ENCODE measurements around the gene MAPKAPK5. TPM values are rescaled to one million over a fixed set of nuclear protein-coding genes. Genes with fewer than 3 reads are reported as not detected.

The MAPKAPK5 gene
- total and polyA plus RNA-seq, 2 of the 13 experiments (the other 11 are each of a cell fraction or from before 2014, with no cell fraction given): 43.2 to 58.2 TPM

DNA sequence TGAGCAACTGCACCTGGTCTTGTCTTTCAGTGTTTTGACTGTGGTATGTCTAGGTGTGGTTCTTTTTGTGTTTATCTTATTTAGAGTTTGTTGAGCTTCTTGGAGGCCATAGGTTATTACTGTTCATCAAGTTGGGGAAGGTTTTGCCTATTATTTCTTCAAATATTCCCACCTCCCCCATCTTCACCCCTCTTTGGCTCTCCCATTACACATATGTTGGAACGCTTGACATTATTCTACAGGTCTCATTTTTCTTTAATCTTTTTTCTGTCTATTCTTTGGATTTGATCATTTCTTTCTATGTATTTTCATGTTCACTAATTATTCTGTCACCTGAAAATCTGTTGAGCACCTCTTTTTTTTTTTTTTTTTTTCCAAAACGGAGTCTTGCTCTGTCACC is 16.2 kb downstream of the MAPKAPK5 start:
- no peak for DNase-seq (ENCODE audit: low spot score)
- ChIA-PET POLR2A (no interaction called here), CTCF (ENCODE audit: low intra/inter-chr PET ratio, low total read pairs) (no interaction called here)
- Histone ChIP-seq H3K4me2 (ENCODE audit: low read depth, low read length) (no peak overlapping the region), H3K4me1 (ENCODE audit: insufficient read depth, low read length) (no peaks in the 10 kb centered on the region), H3K27ac (ENCODE audit: extremely low read length, insufficient read depth, low read length) (no peak overlapping the region), H3K9me3 (ENCODE audit: low read length) (no peaks in the 10 kb centered on the region; the same call in 1 of the 2 replicates), H3K36me3 (replicated peaks in 1 of 2; ENCODE audit: control insufficient read depth in 1 of 2, insufficient read depth in 2 of 2, low read length in 2 of 2) (peaks cover 5 to 8% of the 10 kb centered on the region in 2 experiments; a peak in 4 of 5 replicates), H3K79me2 (ENCODE audit: insufficient read depth, low read length) (peaks cover 61% of the 10 kb centered on the region), H4K20me1 (ENCODE audit: insufficient read depth, low read length) (no peaks in the 10 kb centered on the region), H3K4me3 (replicated peaks in 1 of 3; ENCODE audit: insufficient read depth in 1 of 3, low read depth in 2 of 3, low read length in 3 of 3) (no peak overlapping the region), H2AFZ (ENCODE audit: low read length) (no peak overlapping the region), H3K27me3 (ENCODE audit: control insufficient read depth in 1 of 2, insufficient read depth in 2 of 2, low read length in 2 of 2) (no peaks in the 10 kb centered on the region), H3K9ac (ENCODE audit: insufficient read depth, low read depth, low read length) (no peak overlapping the region)
- no peak for FAIRE-seq
- in situ Hi-C loops (cut with HindIII; ENCODE audit: extremely low pct_ligation_motif_present, low pct_unique_long_range_greater_than_20kb): no loop called here
- BruUV-seq (replicated peaks): no TSS peak
- intact Hi-C loops (cut with micrococcal nuclease; ENCODE audit: unreplicated experiment): no loop called here
- no peak for ATAC-seq
- TF ChIP-seq ZNF768 (CRISPR knock-in tag; IDR thresholded peaks at IDR 0.05): no peak
- no peak for TF ChIP-seq ZNF543 (CRISPR knock-in tag; IDR thresholded peaks at IDR 0.05)
- TF ChIP-seq MTA3 (CRISPR knock-in tag; IDR thresholded peaks at IDR 0.05): no peak
- TF ChIP-seq, protein P1, sequence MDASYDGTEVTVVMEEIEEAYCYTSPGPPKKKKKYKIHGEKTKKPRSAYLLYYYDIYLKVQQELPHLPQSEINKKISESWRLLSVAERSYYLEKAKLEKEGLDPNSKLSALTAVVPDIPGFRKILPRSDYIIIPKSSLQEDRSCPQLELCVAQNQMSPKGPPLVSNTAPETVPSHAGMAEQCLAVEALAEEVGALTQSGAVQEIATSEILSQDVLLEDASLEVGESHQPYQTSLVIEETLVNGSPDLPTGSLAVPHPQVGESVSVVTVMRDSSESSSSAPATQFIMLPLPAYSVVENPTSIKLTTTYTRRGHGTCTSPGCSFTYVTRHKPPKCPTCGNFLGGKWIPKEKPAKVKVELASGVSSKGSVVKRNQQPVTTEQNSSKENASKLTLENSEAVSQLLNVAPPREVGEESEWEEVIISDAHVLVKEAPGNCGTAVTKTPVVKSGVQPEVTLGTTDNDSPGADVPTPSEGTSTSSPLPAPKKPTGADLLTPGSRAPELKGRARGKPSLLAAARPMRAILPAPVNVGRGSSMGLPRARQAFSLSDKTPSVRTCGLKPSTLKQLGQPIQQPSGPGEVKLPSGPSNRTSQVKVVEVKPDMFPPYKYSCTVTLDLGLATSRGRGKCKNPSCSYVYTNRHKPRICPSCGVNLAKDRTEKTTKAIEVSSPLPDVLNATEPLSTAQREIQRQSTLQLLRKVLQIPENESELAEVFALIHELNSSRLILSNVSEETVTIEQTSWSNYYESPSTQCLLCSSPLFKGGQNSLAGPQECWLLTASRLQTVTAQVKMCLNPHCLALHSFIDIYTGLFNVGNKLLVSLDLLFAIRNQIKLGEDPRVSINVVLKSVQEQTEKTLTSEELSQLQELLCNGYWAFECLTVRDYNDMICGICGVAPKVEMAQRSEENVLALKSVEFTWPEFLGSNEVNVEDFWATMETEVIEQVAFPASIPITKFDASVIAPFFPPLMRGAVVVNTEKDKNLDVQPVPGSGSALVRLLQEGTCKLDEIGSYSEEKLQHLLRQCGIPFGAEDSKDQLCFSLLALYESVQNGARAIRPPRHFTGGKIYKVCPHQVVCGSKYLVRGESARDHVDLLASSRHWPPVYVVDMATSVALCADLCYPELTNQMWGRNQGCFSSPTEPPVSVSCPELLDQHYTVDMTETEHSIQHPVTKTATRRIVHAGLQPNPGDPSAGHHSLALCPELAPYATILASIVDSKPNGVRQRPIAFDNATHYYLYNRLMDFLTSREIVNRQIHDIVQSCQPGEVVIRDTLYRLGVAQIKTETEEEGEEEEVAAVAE (CRISPR knock-in tag; IDR thresholded peaks at IDR 0.05; ENCODE audit: borderline replicate concordance): no peak
- no peak for TF ChIP-seq ZNF441 (CRISPR knock-in tag; IDR thresholded peaks at IDR 0.05; ENCODE audit: borderline replicate concordance)
- no peak for TF ChIP-seq GTF3A (CRISPR knock-in tag; conservative IDR thresholded peaks at IDR 0.05)
- no peak for TF ChIP-seq ZNF644 (CRISPR knock-in tag; IDR thresholded peaks at IDR 0.05; ENCODE audit: low read depth)
- 97% methylated on average over 2 of the region's 2 CpGs for WGBS (ENCODE audit: low lambda C conversion rate)

All from HepG2 (cell line).